GM12864 (cell line): ENCODE data around the gene SMARCA4.

ENCODE experiments used
- DNase-seq: peaks from one replicate; pipeline ENCODE4 v3.0.0-alpha.2; 2011; ENCODE audit warnings: low read depth
- H3K4me3 ChIP-seq: 2 replicates; pipeline ENCODE4 v1.5.1; 2011; ENCODE audit warnings: mild to moderate bottlenecking, low read depth, low read length, control low read depth
- CTCF ChIP-seq: IDR thresholded peaks from 2 replicates; pipeline ENCODE4 v1.5.1; 2011; ENCODE audit warnings: low read depth, mild to moderate bottlenecking, moderate library complexity, low read length, control low read depth, inconsistent platforms; ENCODE audit errors: missing control alignments

SMARCA4 gene

GRCh38 chr19:10922638-10923014, 38.2 kb upstream of the SMARCA4 start:
- no peak overlapping the region for H3K4me3 ChIP-seq
- no peak for TF ChIP-seq CTCF

GRCh38 chr19:10923260-10924112, 37.3 kb upstream of the SMARCA4 start:
- no peak for DNase-seq
- H3K4me3 ChIP-seq = no peak overlapping the region
- no peak for TF ChIP-seq CTCF

More at GRCh38 chr19:10922638-10923014, 38.2 kb upstream of the SMARCA4 start:
- no peak for DNase-seq

GRCh38 chr19:10924597-10924996, 36.2 kb upstream of the SMARCA4 start:
- DNase-seq = no peak
- TF ChIP-seq CTCF = no peak

GRCh38 chr19:10927730-10928562, 32.9 kb upstream of the SMARCA4 start:
- no peak for TF ChIP-seq CTCF
- peak overlapping the region; percentile 88 for H3K4me3 ChIP-seq

More at GRCh38 chr19:10924597-10924996, 36.2 kb upstream of the SMARCA4 start:
- no peak overlapping the region for H3K4me3 ChIP-seq

GRCh38 chr19:10928563-10929401, 32.0 kb upstream of the SMARCA4 start, which contains the start of the genes TIMM29 and YIPF2:
TSS of gene TIMM29 (plus strand) at chr19:10928811. CDS start at chr19:10928823, 12 bp downstream.
TSS of gene YIPF2 (minus strand) at chr19:10928639. CDS start at chr19:10928410, 229 bp downstream.
- peak within 1 kb of the TSS; percentile 88 for H3K4me3 ChIP-seq
- peak; percentile 94 for DNase-seq
- no peak for TF ChIP-seq CTCF

More at GRCh38 chr19:10927730-10928562, 32.9 kb upstream of the SMARCA4 start:
- DNase-seq = no peak

GRCh38 chr19:10929402-10929794, 31.4 kb upstream of the SMARCA4 start:
- no peak for DNase-seq
- no peak for TF ChIP-seq CTCF
- peak overlapping the region; percentile 88 for H3K4me3 ChIP-seq
